DMS114 treated with DMSO at 0.1 percent for 48 hours (cell line): ENCODE results near the gene BAIAP2.
"Not testable (repeated sequence)": the region's sequence is repeated elsewhere in the genome, so short reads cannot be mapped to it uniquely, and the experiment has no call there.

ENCODE experiments used
- DNase-seq: peaks from one replicate; lab custom pipeline; 2025; ENCODE audit not compliant: unreplicated experiment; lab: John Stamatoyannopoulos, UW

BAIAP2 gene

GRCh38 chr17:81066072-81066471, 31.1 kb downstream of the BAIAP2 start:
- DNase-seq = no peak

GRCh38 chr17:81066771-81067315, 31.9 kb downstream of the BAIAP2 start:
- DNase-seq = no peak

GRCh38 chr17:81067391-81067811, 32.5 kb downstream of the BAIAP2 start:
- DNase-seq = no peak

GRCh38 chr17:81068411-81069134, 33.6 kb downstream of the BAIAP2 start:
- no peak for DNase-seq

GRCh38 chr17:81069135-81069645, 34.2 kb downstream of the BAIAP2 start:
- DNase-seq = no peak

GRCh38 chr17:81070541-81071246, 35.7 kb downstream of the BAIAP2 start:
- no peak for DNase-seq

GRCh38 chr17:81071761-81072741, 37.1 kb downstream of the BAIAP2 start:
- no peak for DNase-seq

- DNase-seq = no peak
These were observed 39.3 kb downstream of the BAIAP2 start for GRCh38 chr17:81073967-81074839.

- DNase-seq = no peak
These were observed 39.9 kb downstream of the BAIAP2 start for GRCh38 chr17:81074875-81075274.

- DNase-seq = no peak
These were observed 40.4 kb downstream of the BAIAP2 start for GRCh38 chr17:81075307-81075706.

- no peak for DNase-seq
These were observed 41.3 kb downstream of the BAIAP2 start for GRCh38 chr17:81076141-81076679.

- DNase-seq = not testable (repeated sequence)
These were observed 43.3 kb downstream of the BAIAP2 start for GRCh38 chr17:81078026-81078913.

- no peak for DNase-seq
These were observed 45.1 kb downstream of the BAIAP2 start for GRCh38 chr17:81080019-81080418.

GRCh38 chr17:81081222-81082176, 46.5 kb downstream of the BAIAP2 start:
- DNase-seq = no peak

- DNase-seq = no peak
These were observed 47.5 kb downstream of the BAIAP2 start for GRCh38 chr17:81082177-81083073.

- no peak for DNase-seq
These were observed 48.3 kb downstream of the BAIAP2 start for GRCh38 chr17:81083125-81083765.
